ENCODE data around the gene EML1.

Gene EML1

GRCh38 chr14:99788713-99789112 is 4.5 kb upstream of the EML1 start:
- in situ Hi-C loops (cut with MboI; ENCODE audit: low pct_unique_long_range_greater_than_20kb, low sequenced_read_pairs, unreplicated experiment) = no loop called here
- TF ChIP-seq CTCF (IDR thresholded peaks at IDR 0.05; ENCODE audit: extremely low read depth, insufficient read depth, missing control alignments) = no peak
- no peak for DNase-seq (ENCODE audit: low spot score)

DNA sequence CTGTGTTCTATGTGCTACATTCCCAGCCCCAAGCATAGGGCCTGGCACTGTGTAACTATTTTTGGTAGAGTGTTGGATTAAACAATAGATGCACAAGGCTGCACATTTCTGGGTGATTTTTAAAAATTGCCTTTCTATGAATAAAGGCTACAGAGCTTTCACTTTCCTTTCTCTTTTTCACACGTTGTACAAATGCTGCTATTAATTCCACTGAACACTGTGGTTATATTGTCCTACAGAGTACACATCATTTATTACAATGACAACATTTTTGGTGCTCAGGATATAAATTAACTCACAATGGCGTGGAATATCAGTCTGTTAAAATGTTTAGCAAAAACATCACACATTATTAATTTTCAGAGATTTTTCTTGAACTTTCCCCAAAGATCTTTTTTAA is 3.6 kb upstream of the EML1 start:
- DNase-seq (ENCODE audit: low spot score) = peak; percentile 42
- in situ Hi-C loops (cut with MboI; ENCODE audit: low pct_unique_long_range_greater_than_20kb, low sequenced_read_pairs, unreplicated experiment) = no loop called here
- no peak for TF ChIP-seq CTCF (IDR thresholded peaks at IDR 0.05; ENCODE audit: extremely low read depth, insufficient read depth, missing control alignments)

DNA sequence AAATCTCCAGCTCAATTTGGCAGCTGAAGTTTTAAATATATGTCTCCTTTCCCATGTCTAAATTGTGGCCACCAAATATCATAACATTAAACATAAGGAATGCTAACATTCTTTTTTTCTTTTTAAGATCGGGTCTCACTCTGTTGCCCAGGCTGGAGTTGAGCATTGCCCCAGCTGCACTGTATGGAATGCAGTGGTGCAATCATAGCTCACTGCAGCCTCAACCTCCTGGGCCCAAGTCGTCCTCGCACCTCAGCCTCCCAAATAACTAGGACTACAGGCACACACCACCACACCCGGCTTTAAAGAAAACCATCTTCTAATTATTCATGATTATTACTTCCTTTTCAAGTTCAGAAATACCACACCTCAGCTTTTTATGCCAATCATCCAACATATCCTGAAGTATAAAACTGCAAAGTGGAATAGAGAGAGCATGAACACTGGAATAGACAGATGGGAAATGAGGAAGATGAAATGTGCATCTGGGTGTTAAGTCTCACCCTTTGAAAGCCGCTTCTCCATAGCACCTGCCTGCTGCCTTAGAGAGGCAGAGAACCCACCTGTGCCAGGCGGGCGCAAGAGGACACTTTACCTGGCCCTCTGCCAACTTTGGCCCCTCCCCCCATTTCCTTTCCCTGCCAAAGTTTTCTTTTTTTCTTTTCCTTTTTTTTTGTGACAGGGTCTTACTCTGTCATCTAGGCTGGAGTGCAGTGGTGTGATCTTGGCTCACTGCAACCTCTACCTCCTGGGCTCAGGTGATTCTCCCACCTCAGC is 2.8 kb upstream of the EML1 start:
- in situ Hi-C loops (cut with MboI; ENCODE audit: low pct_unique_long_range_greater_than_20kb, low sequenced_read_pairs, unreplicated experiment) = no loop called here
- no peak for DNase-seq (ENCODE audit: low spot score)
- no peak for TF ChIP-seq CTCF (IDR thresholded peaks at IDR 0.05; ENCODE audit: extremely low read depth, insufficient read depth, missing control alignments)

DNA sequence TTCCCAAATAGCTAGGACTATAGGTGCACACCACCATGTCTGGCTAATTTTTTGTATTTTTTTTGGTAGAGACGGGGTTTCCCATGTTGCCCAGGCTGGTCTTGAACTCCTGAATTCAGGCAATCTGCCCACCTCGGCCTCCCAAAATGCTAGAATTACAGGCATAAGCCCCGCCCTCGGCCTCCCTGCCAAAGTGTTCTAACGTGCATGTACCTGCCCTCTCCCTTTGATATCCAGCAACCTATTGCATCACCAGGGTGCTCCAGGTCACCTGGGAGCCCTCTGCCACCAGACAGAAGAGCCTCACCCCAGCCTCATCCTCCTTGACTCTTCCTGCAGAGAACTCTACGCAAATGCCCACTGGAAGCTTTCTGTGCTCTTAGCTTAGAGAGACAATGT is 2.2 kb upstream of the EML1 start:
- no peak for DNase-seq (ENCODE audit: low spot score)
- in situ Hi-C loops (cut with MboI; ENCODE audit: low pct_unique_long_range_greater_than_20kb, low sequenced_read_pairs, unreplicated experiment) = no loop called here
- no peak for TF ChIP-seq CTCF (IDR thresholded peaks at IDR 0.05; ENCODE audit: extremely low read depth, insufficient read depth, missing control alignments)

DNA sequence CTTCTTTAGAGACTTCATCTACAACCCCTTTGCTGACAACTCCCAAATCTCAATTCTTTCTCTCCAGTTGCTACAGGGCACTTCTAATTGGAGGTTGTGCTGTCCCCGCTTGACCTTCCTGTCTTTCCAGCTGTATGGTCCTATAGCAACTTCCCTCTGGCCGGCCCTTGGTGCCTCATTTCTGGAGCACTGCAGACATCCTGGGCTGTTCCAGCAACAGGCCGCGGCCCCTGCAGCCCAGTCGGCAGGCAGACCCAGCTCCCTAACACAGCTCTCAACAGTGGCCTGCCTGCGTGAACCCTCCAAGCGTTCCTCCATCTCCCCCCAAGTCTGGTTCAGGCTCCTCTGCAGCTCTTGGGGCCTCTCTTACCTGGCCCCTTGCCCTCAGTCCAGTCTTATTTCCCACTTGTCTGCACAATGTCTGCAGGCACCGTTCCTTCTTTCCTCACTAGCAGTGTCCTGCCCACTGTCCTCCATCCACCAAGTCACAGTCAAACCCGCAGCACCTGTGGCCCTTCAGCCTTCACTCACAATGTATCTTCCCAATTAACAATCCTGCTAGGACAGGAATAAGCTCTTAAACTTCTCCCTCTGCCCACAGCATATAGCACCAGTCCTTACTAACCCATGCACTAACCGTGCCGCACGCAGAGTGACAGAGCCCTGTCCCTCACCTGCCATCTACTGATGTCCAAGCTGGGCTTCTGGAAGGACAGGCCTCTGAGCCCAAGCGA is 1.6 kb upstream of the EML1 start:
- DNase-seq (ENCODE audit: low spot score) = no peak
- in situ Hi-C loops (cut with MboI; ENCODE audit: low pct_unique_long_range_greater_than_20kb, low sequenced_read_pairs, unreplicated experiment) = no loop called here
- TF ChIP-seq CTCF (IDR thresholded peaks at IDR 0.05; ENCODE audit: extremely low read depth, insufficient read depth, missing control alignments) = no peak

DNA sequence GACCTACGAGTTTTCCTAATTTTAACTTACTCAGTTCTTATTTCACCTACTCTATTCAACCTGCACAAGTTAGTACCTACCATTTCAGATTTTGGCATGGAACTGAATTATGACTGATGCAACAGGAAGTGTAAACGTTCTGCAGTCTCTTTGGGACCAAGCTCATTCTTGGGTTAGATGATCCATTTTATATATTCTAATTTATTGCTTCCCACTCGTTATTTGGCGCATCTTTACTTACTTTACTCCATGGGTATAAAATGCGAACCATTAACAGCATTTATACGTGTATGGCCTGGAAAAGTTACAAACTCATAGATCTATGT is 1.0 kb upstream of the EML1 start:
- in situ Hi-C loops (cut with MboI; ENCODE audit: low pct_unique_long_range_greater_than_20kb, low sequenced_read_pairs, unreplicated experiment) = no loop called here
- DNase-seq (ENCODE audit: low spot score) = no peak
- no peak for TF ChIP-seq CTCF (IDR thresholded peaks at IDR 0.05; ENCODE audit: extremely low read depth, insufficient read depth, missing control alignments)

Measured in GM13977 (cell line).